Adrenal gland (tissue), 12 donors: ENCODE data around the gene CHST11. TPM values are rescaled to one million over a fixed set of nuclear protein-coding genes. Genes with fewer than 3 reads are reported as not detected.

Source experiments
- DNase-seq, 7 donors: peaks; one replicate each; pipeline ENCODE4 v3.0.0-alpha.2; 2019 to 2020
- H3K27ac ChIP-seq, 5 donors: fragments of 200-600 bp; sonication (generic) in 4 of 5; 1 replicate in 3 of 5; 2 replicates in 2 of 5; pipeline versions ENCODE4 v1.5.1 to v1.8.0; 2016 to 2020; ENCODE audit warnings: mild to moderate bottlenecking in 1 of 5
- H3K27me3 ChIP-seq: fragments of 200-600 bp; 2 replicates; pipeline ENCODE4 v1.8.0; 2021
- H3K36me3 ChIP-seq, 2 donors: fragments of 200-600 bp; replicated peaks in 1 of 2; 1 replicate in 1 of 2; 2 replicates in 1 of 2; pipeline versions ENCODE4 v1.5.1 to v1.8.0; 2018 to 2022
- H3K4me1 ChIP-seq, 2 donors: fragments of 200-600 bp; replicated peaks in 1 of 2; 1 replicate in 1 of 2; 2 replicates in 1 of 2; pipeline versions ENCODE4 v1.5.1 to v1.8.0; 2018 to 2021
- H3K4me3 ChIP-seq, 4 donors: fragments of 200-600 bp; sonication (generic) in 3 of 4; one replicate each; pipeline ENCODE4 v1.5.1; 2016 to 2018
- H3K9me3 ChIP-seq, 3 donors: fragments of 200-600 bp; sonication (generic) in 1 of 3; replicated peaks in 1 of 3; 1 replicate in 2 of 3; 2 replicates in 1 of 3; pipeline versions ENCODE4 v1.5.1 to v1.8.0; 2016 to 2021
- POLR2A ChIP-seq, 2 donors: fragments of 450-650 bp; IDR thresholded peaks; one replicate each; pipeline ENCODE4 v1.6.1; 2017; ENCODE audit warnings: antibody characterized with exemption in 2 of 2, mild to moderate bottlenecking in 2 of 2, moderate library complexity in 1 of 2
- WGBS, 4 donors: extraction: QIAGEN DNeasy Blood & Tissue Kit in 2 of 4; methylation state at CpG; one replicate each; pipeline versions ENCODE4 v1.1.5 to v1.1.7; 2013 to 2017; 5-methylcytosine and 5-hydroxymethylcytosine counted together
- intact Hi-C, 2 donors: fragments of 100-400 bp; cut with DNase I; formaldehyde crosslinking; loops; one replicate each; pipeline versions ENCODE4 v1.14.1 to v1.15.0; 2022 to 2023
- polyA plus RNA-seq, 3 donors: library from polyadenylated mRNA; stranded (reverse); fragments of 200-250 nt in 2 of 3; fragments of 350-450 nt in 1 of 3; fragmentation: Illumina TruSeq in 1 of 3; extraction: RNeasy Lipid Tissue Mini Kit (QIAGEN cat#74804) in 1 of 3; gene quantifications; one replicate each; pipeline ENCODE4 v1.2.3, GENCODE V29; 2013 to 2014
- total RNA-seq, 9 donors: library from RNA; depleted of rRNA in 4 of 9; stranded (reverse); fragments of >200 nt in 4 of 9; fragments of 120-200 nt in 1 of 9; fragmentation: NEBNext Ultra II Directional in 1 of 9; extraction: Animal tissue kit (Norgen Biotek cat#: 25700) in 1 of 9; gene quantifications; one replicate each; pipeline versions ENCODE4 v1.1.0 to v1.2.4, GENCODE V29; 2013 to 2023
- TF ChIP-seq, protein P1 (sequence below), 6 experiments: fragments of 450-650 bp in 4 of 6; fragments of 200-600 bp in 2 of 6; sonication (generic) in 1 of 6; IDR thresholded peaks; 1 replicate in 5 of 6; 2 replicates in 1 of 6; pipeline versions ENCODE4 v1.5.1 to v1.8.0; 2016 to 2021; ENCODE audit warnings: antibody characterized with exemption in 6 of 6, mild to moderate bottlenecking in 2 of 6, moderate library complexity in 1 of 6
- donor health status: healthy with polysubstance abuse.
- donor health status: Bipolar disorder and iron deficiency.
- donor health status: DM: yes; HTN: yes; CAD: no.
- donor health status: DM: no; HTN: no; CAD: no.
- donor health status: DM: no; HTN: no; CAD: no.
- donor health status: DM: yes; HTN: yes; CAD: no.

Gene CHST11
- total and polyA plus RNA-seq, 12 donors, result 6.2 to 95.1 (median 29.8) TPM

DNA sequence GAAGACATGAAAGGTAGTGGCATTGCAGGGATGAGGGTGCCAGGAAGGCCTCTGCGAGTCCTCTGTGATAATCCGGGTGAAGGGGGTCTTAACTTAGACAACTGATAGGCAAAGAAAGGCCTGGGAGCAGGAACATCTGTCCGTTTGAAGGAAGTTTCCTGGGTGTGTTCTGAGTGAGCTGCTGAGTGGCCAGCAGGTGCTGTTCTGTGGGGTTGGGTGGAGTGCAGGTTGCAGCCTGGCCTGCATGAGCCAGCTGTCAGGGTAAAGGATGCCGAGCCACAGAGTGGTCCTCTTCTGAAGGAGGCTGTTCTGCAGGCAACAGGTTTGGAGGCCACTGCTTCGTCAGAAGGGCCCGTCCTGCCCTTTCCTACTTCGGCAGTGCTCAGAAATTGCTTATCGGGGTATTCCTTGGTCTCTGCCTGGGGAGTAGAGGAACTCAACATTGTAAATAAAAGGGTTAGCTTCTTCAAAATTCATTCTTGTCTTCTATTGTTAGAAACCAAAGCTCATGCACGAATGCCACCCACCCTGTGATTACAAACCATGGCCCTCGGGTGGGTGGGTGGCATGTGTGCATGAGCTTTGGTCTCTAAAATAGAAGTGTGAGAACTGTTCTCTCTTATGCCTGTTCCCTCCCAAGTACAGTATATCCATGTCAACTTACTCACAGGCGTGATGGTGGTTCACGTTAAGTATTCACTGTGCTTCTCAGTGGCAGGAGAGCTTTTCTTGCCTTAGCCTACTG, 118.9 kb downstream of the CHST11 start:
- 92 to 95% (median 92%) methylated on average over 12 of the region's 12 CpGs for WGBS, 4 donors
- intact Hi-C loops, result no loop called here
- Histone ChIP-seq H3K4me3 (no peak overlapping the region), H3K27me3 (no peaks in the 10 kb centered on the region), H3K9me3 (no peaks in the 10 kb centered on the region), H3K27ac (no peak overlapping the region), H3K36me3 (no peaks in the 10 kb centered on the region), H3K4me1 (peaks cover 0 to 31% of the 10 kb centered on the region in 2 donors)
- TF ChIP-seq, protein P1, sequence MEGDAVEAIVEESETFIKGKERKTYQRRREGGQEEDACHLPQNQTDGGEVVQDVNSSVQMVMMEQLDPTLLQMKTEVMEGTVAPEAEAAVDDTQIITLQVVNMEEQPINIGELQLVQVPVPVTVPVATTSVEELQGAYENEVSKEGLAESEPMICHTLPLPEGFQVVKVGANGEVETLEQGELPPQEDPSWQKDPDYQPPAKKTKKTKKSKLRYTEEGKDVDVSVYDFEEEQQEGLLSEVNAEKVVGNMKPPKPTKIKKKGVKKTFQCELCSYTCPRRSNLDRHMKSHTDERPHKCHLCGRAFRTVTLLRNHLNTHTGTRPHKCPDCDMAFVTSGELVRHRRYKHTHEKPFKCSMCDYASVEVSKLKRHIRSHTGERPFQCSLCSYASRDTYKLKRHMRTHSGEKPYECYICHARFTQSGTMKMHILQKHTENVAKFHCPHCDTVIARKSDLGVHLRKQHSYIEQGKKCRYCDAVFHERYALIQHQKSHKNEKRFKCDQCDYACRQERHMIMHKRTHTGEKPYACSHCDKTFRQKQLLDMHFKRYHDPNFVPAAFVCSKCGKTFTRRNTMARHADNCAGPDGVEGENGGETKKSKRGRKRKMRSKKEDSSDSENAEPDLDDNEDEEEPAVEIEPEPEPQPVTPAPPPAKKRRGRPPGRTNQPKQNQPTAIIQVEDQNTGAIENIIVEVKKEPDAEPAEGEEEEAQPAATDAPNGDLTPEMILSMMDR (IDR thresholded peaks at IDR 0.05), result no peak
- TF ChIP-seq POLR2A (IDR thresholded peaks at IDR 0.05), result no peak
- no peak for DNase-seq

DNA sequence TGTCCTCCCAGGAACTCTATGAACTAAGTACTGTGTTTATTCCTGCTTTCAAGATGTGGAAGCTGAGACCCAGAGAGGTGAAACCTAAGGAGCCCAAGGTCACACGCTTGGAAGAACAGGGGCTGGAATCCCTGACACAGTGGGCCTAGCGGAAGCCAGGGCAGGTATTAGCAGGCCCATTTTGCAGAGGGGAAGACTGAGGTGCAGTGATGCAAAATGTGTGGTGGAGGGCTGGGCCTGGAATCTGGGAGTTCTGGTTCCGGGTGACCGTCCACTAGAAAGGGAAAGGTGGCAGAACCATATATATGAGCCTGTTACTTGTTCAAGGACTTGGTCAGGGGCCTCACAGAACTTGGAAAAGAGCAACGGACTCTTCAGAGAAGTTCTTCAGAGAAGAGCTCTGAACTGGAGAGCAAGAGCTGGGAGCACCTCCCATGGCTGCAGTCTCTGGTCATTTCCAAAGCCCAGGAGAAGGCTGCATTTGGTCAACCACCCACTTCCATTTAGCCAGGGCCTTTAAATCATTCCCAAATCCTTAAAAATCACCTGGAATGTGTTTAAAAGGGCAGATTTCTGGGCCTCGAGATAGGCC, 119.5 kb downstream of the CHST11 start:
- peaks cover 0 to 37% of the 10 kb centered on the region in 2 donors for H3K4me1 ChIP-seq
- no peak overlapping the region for H3K27ac ChIP-seq
- 96 to 98% (median 97%) methylated on average over 4 to 6 of the region's 6 CpGs for WGBS, 4 donors
- H3K4me3 ChIP-seq, result no peak overlapping the region
- H3K27me3 ChIP-seq, result no peaks in the 10 kb centered on the region
- no peak for DNase-seq
- intact Hi-C loops, result no loop called here
- H3K9me3 ChIP-seq, result no peaks in the 10 kb centered on the region
- no peak for TF ChIP-seq POLR2A (IDR thresholded peaks at IDR 0.05)
- no peaks in the 10 kb centered on the region for H3K36me3 ChIP-seq

- WGBS, 4 donors, result 67 to 87% (median 71%) methylated on average over 6 of the region's 6 CpGs
- intact Hi-C loops, result no loop called here
Observed at GRCh38 chr12:104576980-104577580, 120.3 kb downstream of the CHST11 start.

GRCh38 chr12:104577581-104577981, 120.8 kb downstream of the CHST11 start:
- peak overlapping the region in 1 of 5 donors; percentile 16 for H3K27ac ChIP-seq
- no peak overlapping the region for H3K4me3 ChIP-seq
- WGBS, 4 donors, result 71 to 80% (median 72%) methylated on average over 6 of the region's 6 CpGs
- peaks cover 0 to 37% of the 10 kb centered on the region in 2 donors for H3K4me1 ChIP-seq
- H3K36me3 ChIP-seq, result no peaks in the 10 kb centered on the region
- no peaks in the 10 kb centered on the region for H3K27me3 ChIP-seq
- no peak for TF ChIP-seq POLR2A (IDR thresholded peaks at IDR 0.05)
- TF ChIP-seq, protein P1 (IDR thresholded peaks at IDR 0.05), result no peak
- DNase-seq, result no peak
- H3K9me3 ChIP-seq, result no peaks in the 10 kb centered on the region
- intact Hi-C loops, result no loop called here

More at GRCh38 chr12:104576980-104577580, 120.3 kb downstream of the CHST11 start:
- Histone ChIP-seq H3K36me3 (no peaks in the 10 kb centered on the region), H3K4me3 (no peak overlapping the region), H3K9me3 (no peaks in the 10 kb centered on the region), H3K27ac (peak overlapping the region in 1 of 5 donors; percentile 16), H3K4me1 (peaks cover 0 to 37% of the 10 kb centered on the region in 2 donors), H3K27me3 (no peaks in the 10 kb centered on the region)
- TF ChIP-seq, protein P1 (IDR thresholded peaks at IDR 0.05), result no peak
- TF ChIP-seq POLR2A (IDR thresholded peaks at IDR 0.05), result no peak
- DNase-seq, result no peak
